ENCODE measurements around the gene BLACAT1. TPM values are rescaled to one million over a fixed set of nuclear protein-coding genes. Genes with fewer than 3 reads are reported as not detected.

BLACAT1 gene
- total and polyA plus RNA-seq, 7 donors: not detected

DNA sequence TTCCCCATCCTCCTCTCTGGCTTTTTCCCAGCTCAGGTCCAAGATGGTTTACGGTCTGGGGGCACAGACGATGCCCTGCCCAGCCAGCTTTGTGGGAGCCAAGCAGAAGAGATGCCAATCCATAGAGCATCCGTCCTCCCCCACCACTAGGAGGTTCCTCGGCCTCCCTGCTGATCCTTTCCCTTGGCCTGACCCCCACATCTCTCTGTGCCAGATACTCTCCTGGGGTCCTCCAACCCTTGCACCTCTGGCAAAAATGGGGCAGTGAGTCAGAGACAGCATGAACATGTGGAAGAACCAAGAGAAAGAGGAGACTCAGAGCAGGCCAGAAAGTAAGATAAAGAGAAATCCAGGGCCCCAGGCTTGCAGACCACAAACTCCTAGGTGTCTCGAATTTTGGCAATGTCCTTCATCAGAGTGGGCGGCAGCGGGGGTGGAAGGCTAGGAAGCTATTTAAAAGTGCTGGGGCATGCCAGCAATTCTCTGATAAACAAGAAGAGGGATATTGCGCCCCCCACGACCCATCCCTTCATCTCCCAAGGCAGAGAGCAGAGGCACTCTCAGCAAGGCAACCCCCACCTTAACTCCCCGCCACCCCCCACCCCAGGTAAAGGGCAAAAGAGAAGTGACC lies 11.4 kb downstream of the BLACAT1 start:
- Histone ChIP-seq H3K27ac (no peak overlapping the region), H3K4me3 (peak overlapping the region; percentile 57), H3K9me3 (no peaks in the 10 kb centered on the region), H3K36me3 (ENCODE audit: insufficient read depth in 1 of 2, low read depth in 1 of 2) (no peaks in the 10 kb centered on the region), H3K4me1 (peaks cover 48% of the 10 kb centered on the region), H3K27me3 (ENCODE audit: insufficient read depth in 3 of 3, low read length in 2 of 3) (no peaks in the 10 kb centered on the region)
- DNase-seq: no peak
- 58 to 74% (median 64%) methylated on average over 10 of the region's 10 CpGs for WGBS, 3 donors
- ATAC-seq: no peak
- TF ChIP-seq CTCF (IDR thresholded peaks at IDR 0.05): no peak
- intact Hi-C loops (cut with DNase I): no loop called here

GRCh38 chr1:205443585-205444299 lies 12.1 kb downstream of the BLACAT1 start:
- intact Hi-C loops (cut with DNase I): no loop called here
- H3K36me3 ChIP-seq (ENCODE audit: insufficient read depth in 1 of 2, low read depth in 1 of 2): no peaks in the 10 kb centered on the region
- no peak for TF ChIP-seq CTCF (IDR thresholded peaks at IDR 0.05)
- no peak overlapping the region for H3K4me3 ChIP-seq
- no peak overlapping the region for H3K27ac ChIP-seq
- DNase-seq (no peak), ATAC-seq (no peak)
- H3K4me1 ChIP-seq: peaks cover 54% of the 10 kb centered on the region
- no peaks in the 10 kb centered on the region for H3K27me3 ChIP-seq (ENCODE audit: insufficient read depth in 3 of 3, low read length in 2 of 3)
- WGBS, 3 donors: 74 to 93% (median 79%) methylated on average over 7 of the region's 7 CpGs
- H3K9me3 ChIP-seq: no peaks in the 10 kb centered on the region

- peak overlapping the region; percentile 46 for H3K27ac ChIP-seq
- 60 to 76% (median 69%) methylated on average over 12 of the region's 12 CpGs for WGBS, 3 donors
- intact Hi-C loops (cut with DNase I): no loop called here
- H3K36me3 ChIP-seq (ENCODE audit: insufficient read depth in 1 of 2, low read depth in 1 of 2): no peaks in the 10 kb centered on the region
- H3K4me1 ChIP-seq: peaks cover 68% of the 10 kb centered on the region
- no peak for TF ChIP-seq CTCF (IDR thresholded peaks at IDR 0.05)
- ATAC-seq (no peak), DNase-seq (no peak)
- H3K4me3 ChIP-seq: no peak overlapping the region
- no peaks in the 10 kb centered on the region for H3K27me3 ChIP-seq (ENCODE audit: insufficient read depth in 3 of 3, low read length in 2 of 3)
- H3K9me3 ChIP-seq: no peaks in the 10 kb centered on the region
These were observed 13.7 kb downstream of the BLACAT1 start for GRCh38 chr1:205442051-205442725.

- Histone ChIP-seq H3K4me1 (peaks cover 73% of the 10 kb centered on the region), H3K27me3 (ENCODE audit: insufficient read depth in 3 of 3, low read length in 2 of 3) (no peaks in the 10 kb centered on the region), H3K9me3 (no peaks in the 10 kb centered on the region), H3K4me3 (no peak overlapping the region), H3K36me3 (ENCODE audit: insufficient read depth in 1 of 2, low read depth in 1 of 2) (no peaks in the 10 kb centered on the region), H3K27ac (peak overlapping the region; percentile 46)
- ATAC-seq: peak in 2 of 4 donors; percentile 29 to 40
- 30 to 43% (median 35%) methylated on average over 3 of the region's 3 CpGs for WGBS, 3 donors
- DNase-seq: no peak
- intact Hi-C loops (cut with DNase I): no loop called here
- TF ChIP-seq CTCF (IDR thresholded peaks at IDR 0.05): no peak
These were observed 14.2 kb downstream of the BLACAT1 start for GRCh38 chr1:205441716-205442050.

Data from psoas muscle (tissue), 8 donors.